Measurements from ENCODE around the gene CLSTN3.
"Not testable (repeated sequence)": the region's sequence is repeated elsewhere in the genome, so short reads cannot be mapped to it uniquely, and the experiment has no call there.

Gene CLSTN3

GRCh38 chr12:7106082-7106481, 24.1 kb upstream of the CLSTN3 start:
- DNase-seq: no peak

GRCh38 chr12:7107181-7107580, 23.0 kb upstream of the CLSTN3 start:
- not testable (repeated sequence) for DNase-seq

- DNase-seq: no peak
Observed at GRCh38 chr12:7107636-7108002, 22.6 kb upstream of the CLSTN3 start.

- no peak for DNase-seq
Observed at GRCh38 chr12:7108003-7108795, 22.0 kb upstream of the CLSTN3 start.

GRCh38 chr12:7108796-7109571, 21.2 kb upstream of the CLSTN3 start, which contains the start of gene C1RL:
Gene C1RL, minus strand, starts transcription at chr12:7109214. Its CDS starts 34 bp downstream, at chr12:7109180.
- peak; percentile 33 for DNase-seq

- DNase-seq: no peak
Observed at GRCh38 chr12:7109572-7109920, 20.6 kb upstream of the CLSTN3 start.

- DNase-seq: no peak
Observed at GRCh38 chr12:7110661-7111060, 19.5 kb upstream of the CLSTN3 start.

GRCh38 chr12:7112041-7112440, 18.1 kb upstream of the CLSTN3 start:
- DNase-seq: no peak

- DNase-seq: no peak
Observed at GRCh38 chr12:7113389-7113871, 16.7 kb upstream of the CLSTN3 start.

GRCh38 chr12:7114008-7114407, 16.2 kb upstream of the CLSTN3 start:
- DNase-seq: no peak

GRCh38 chr12:7114851-7115250, 15.3 kb upstream of the CLSTN3 start:
- DNase-seq: no peak

- DNase-seq: no peak
Observed at GRCh38 chr12:7116196-7116595, 14.0 kb upstream of the CLSTN3 start.

GRCh38 chr12:7116916-7117315, 13.3 kb upstream of the CLSTN3 start:
- no peak for DNase-seq

- no peak for DNase-seq
Observed at GRCh38 chr12:7117670-7118069, 12.5 kb upstream of the CLSTN3 start.

GRCh38 chr12:7118881-7119280, 11.3 kb upstream of the CLSTN3 start:
- no peak for DNase-seq

GRCh38 chr12:7120166-7120565, 10.0 kb upstream of the CLSTN3 start:
- no peak for DNase-seq

GRCh38 chr12:7121324-7121723, 8.8 kb upstream of the CLSTN3 start:
- DNase-seq: no peak

GRCh38 chr12:7122811-7123769, 7.1 kb upstream of the CLSTN3 start:
- no peak for DNase-seq

GRCh38 chr12:7123806-7124522, 6.2 kb upstream of the CLSTN3 start:
- DNase-seq: no peak

GRCh38 chr12:7125632-7126227, 4.4 kb upstream of the CLSTN3 start:
- DNase-seq: no peak

GRCh38 chr12:7127916-7128626, 2.1 kb upstream of the CLSTN3 start:
- no peak for DNase-seq
